ENCODE data around the gene CAMTA1. TPM values are rescaled to one million over a fixed set of nuclear protein-coding genes. Genes with fewer than 3 reads are reported as not detected.

CAMTA1 gene
- total and polyA plus RNA-seq, 4 donors: 18.0 to 93.5 (median 35.8) TPM

- no peak for DNase-seq (ENCODE audit: low spot score)
- TF ChIP-seq RXRA (IDR thresholded peaks at IDR 0.05) (no peak), FOXA2 (IDR thresholded peaks at IDR 0.05) (no peak), YY1 (IDR thresholded peaks at IDR 0.05) (no peak), TAF1 (conservative IDR thresholded peaks at IDR 0.05) (no peak)
- TF ChIP-seq, protein P1, sequence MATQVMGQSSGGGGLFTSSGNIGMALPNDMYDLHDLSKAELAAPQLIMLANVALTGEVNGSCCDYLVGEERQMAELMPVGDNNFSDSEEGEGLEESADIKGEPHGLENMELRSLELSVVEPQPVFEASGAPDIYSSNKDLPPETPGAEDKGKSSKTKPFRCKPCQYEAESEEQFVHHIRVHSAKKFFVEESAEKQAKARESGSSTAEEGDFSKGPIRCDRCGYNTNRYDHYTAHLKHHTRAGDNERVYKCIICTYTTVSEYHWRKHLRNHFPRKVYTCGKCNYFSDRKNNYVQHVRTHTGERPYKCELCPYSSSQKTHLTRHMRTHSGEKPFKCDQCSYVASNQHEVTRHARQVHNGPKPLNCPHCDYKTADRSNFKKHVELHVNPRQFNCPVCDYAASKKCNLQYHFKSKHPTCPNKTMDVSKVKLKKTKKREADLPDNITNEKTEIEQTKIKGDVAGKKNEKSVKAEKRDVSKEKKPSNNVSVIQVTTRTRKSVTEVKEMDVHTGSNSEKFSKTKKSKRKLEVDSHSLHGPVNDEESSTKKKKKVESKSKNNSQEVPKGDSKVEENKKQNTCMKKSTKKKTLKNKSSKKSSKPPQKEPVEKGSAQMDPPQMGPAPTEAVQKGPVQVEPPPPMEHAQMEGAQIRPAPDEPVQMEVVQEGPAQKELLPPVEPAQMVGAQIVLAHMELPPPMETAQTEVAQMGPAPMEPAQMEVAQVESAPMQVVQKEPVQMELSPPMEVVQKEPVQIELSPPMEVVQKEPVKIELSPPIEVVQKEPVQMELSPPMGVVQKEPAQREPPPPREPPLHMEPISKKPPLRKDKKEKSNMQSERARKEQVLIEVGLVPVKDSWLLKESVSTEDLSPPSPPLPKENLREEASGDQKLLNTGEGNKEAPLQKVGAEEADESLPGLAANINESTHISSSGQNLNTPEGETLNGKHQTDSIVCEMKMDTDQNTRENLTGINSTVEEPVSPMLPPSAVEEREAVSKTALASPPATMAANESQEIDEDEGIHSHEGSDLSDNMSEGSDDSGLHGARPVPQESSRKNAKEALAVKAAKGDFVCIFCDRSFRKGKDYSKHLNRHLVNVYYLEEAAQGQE (IDR thresholded peaks at IDR 0.05): no peak
- TF ChIP-seq, protein P2, sequence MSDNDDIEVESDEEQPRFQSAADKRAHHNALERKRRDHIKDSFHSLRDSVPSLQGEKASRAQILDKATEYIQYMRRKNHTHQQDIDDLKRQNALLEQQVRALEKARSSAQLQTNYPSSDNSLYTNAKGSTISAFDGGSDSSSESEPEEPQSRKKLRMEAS (IDR thresholded peaks at IDR 0.05): no peak
- no peak overlapping the region for H3K27ac ChIP-seq (ENCODE audit: low read depth in 1 of 2, low read length in 2 of 2)
- no peaks in the 10 kb centered on the region for H3K4me1 ChIP-seq (ENCODE audit: control insufficient read depth in 4 of 4, insufficient read depth in 4 of 4, low read length in 3 of 4)
- 78% methylated on average over 5 of the region's 5 CpGs for WGBS
- H3K27me3 ChIP-seq (ENCODE audit: control insufficient read depth in 4 of 4, insufficient read depth in 4 of 4, low read length in 3 of 4): no peaks in the 10 kb centered on the region
- H3K9me3 ChIP-seq (ENCODE audit: control insufficient read depth in 4 of 4, low read length in 3 of 4): no peaks in the 10 kb centered on the region
- H3K4me3 ChIP-seq (ENCODE audit: low read depth in 1 of 3, low read length in 3 of 3): no peak overlapping the region
- H3K9ac ChIP-seq (ENCODE audit: low read depth in 1 of 2, low read length in 2 of 2): no peak overlapping the region
- H3K36me3 ChIP-seq (ENCODE audit: control insufficient read depth in 4 of 4, insufficient read depth in 3 of 4, low read depth in 1 of 4, low read length in 3 of 4): no peaks in the 10 kb centered on the region
Measured at GRCh38 chr1:7515175-7515574, 729.9 kb downstream of the CAMTA1 start.

- DNase-seq (ENCODE audit: low spot score): no peak
- H3K4me3 ChIP-seq (ENCODE audit: low read depth in 1 of 3, low read length in 3 of 3): no peak overlapping the region
- H3K9me3 ChIP-seq (ENCODE audit: control insufficient read depth in 4 of 4, low read length in 3 of 4): no peaks in the 10 kb centered on the region
- H3K36me3 ChIP-seq (ENCODE audit: control insufficient read depth in 4 of 4, insufficient read depth in 3 of 4, low read depth in 1 of 4, low read length in 3 of 4): no peaks in the 10 kb centered on the region
- H3K4me1 ChIP-seq (ENCODE audit: control insufficient read depth in 4 of 4, insufficient read depth in 4 of 4, low read length in 3 of 4): no peaks in the 10 kb centered on the region
- WGBS: 85% methylated on average over 8 of the region's 8 CpGs
- TF ChIP-seq ZBTB33 (IDR thresholded peaks at IDR 0.05) (no peak), JUND (IDR thresholded peaks at IDR 0.05) (no peak), GABPA (IDR thresholded peaks at IDR 0.05 in 1 of 2, conservative IDR thresholded peaks at IDR 0.05 in 1 of 2) (no peak), HNF4G (IDR thresholded peaks at IDR 0.05) (no peak), RAD21 (IDR thresholded peaks at IDR 0.05) (no peak), EGR1 (IDR thresholded peaks at IDR 0.05; ENCODE audit: low read depth in 2 of 2) (no peak), NR2F2 (IDR thresholded peaks at IDR 0.05) (no peak), HNF4A (conservative IDR thresholded peaks at IDR 0.05) (no peak), TAF1 (conservative IDR thresholded peaks at IDR 0.05) (no peak), YY1 (IDR thresholded peaks at IDR 0.05) (no peak), RXRA (IDR thresholded peaks at IDR 0.05) (no peak), FOXA1 (IDR thresholded peaks at IDR 0.05) (no peak), FOXA2 (IDR thresholded peaks at IDR 0.05) (no peak), SP1 (IDR thresholded peaks at IDR 0.05) (no peak)
- TF ChIP-seq, protein P3, sequence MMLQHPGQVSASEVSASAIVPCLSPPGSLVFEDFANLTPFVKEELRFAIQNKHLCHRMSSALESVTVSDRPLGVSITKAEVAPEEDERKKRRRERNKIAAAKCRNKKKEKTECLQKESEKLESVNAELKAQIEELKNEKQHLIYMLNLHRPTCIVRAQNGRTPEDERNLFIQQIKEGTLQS (IDR thresholded peaks at IDR 0.05): no peak
- TF ChIP-seq, protein P2 (IDR thresholded peaks at IDR 0.05): no peak
- TF ChIP-seq, protein P4, sequence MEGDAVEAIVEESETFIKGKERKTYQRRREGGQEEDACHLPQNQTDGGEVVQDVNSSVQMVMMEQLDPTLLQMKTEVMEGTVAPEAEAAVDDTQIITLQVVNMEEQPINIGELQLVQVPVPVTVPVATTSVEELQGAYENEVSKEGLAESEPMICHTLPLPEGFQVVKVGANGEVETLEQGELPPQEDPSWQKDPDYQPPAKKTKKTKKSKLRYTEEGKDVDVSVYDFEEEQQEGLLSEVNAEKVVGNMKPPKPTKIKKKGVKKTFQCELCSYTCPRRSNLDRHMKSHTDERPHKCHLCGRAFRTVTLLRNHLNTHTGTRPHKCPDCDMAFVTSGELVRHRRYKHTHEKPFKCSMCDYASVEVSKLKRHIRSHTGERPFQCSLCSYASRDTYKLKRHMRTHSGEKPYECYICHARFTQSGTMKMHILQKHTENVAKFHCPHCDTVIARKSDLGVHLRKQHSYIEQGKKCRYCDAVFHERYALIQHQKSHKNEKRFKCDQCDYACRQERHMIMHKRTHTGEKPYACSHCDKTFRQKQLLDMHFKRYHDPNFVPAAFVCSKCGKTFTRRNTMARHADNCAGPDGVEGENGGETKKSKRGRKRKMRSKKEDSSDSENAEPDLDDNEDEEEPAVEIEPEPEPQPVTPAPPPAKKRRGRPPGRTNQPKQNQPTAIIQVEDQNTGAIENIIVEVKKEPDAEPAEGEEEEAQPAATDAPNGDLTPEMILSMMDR (IDR thresholded peaks at IDR 0.05; ENCODE audit: low read depth, low read length, missing input control): no peak
- TF ChIP-seq, protein P1 (IDR thresholded peaks at IDR 0.05): no peak
- no peak overlapping the region for H3K9ac ChIP-seq (ENCODE audit: low read depth in 1 of 2, low read length in 2 of 2)
- H3K27me3 ChIP-seq (ENCODE audit: control insufficient read depth in 4 of 4, insufficient read depth in 4 of 4, low read length in 3 of 4): no peaks in the 10 kb centered on the region
- no peak overlapping the region for H3K27ac ChIP-seq (ENCODE audit: low read depth in 1 of 2, low read length in 2 of 2)
Measured at GRCh38 chr1:7515904-7516303, 730.6 kb downstream of the CAMTA1 start.

Measured in liver (tissue), 9 donors.